Neural cell (in vitro differentiated cells): Measurements from ENCODE around the gene CDHR2. TPM values are rescaled to one million over a fixed set of nuclear protein-coding genes. Genes with fewer than 3 reads are reported as not detected.

ENCODE experiments used
- H2AFZ ChIP-seq: fragments of 200-600, 300-800 bp; sonication (generic), shearing (Covaris generic); 2 replicates; pipeline ENCODE4 v1.6.0; 2014; ENCODE audit warnings: low read depth, mild to moderate bottlenecking, antibody characterized with exemption, low read length, moderate library complexity
- H3F3A ChIP-seq: fragments of 200-600 bp; shearing (Covaris generic); 2 replicates; pipeline ENCODE4 v1.6.1; 2016; ENCODE audit warnings: mild to moderate bottlenecking, moderate library complexity, mixed read lengths, antibody characterized with exemption, low read length; ENCODE audit not compliant: insufficient read depth, poor library complexity, severe bottlenecking
- H3K27ac ChIP-seq: fragments of 200-600, 300-800 bp; sonication (generic), shearing (Covaris generic); 2 replicates; pipeline ENCODE4 v1.5.1; 2014; ENCODE audit warnings: mild to moderate bottlenecking, low read length, moderate library complexity
- H3K27me3 ChIP-seq: fragments of 300-800, 200-600 bp; sonication (generic), shearing (Covaris generic); 2 replicates; pipeline ENCODE4 v1.6.0; 2014; ENCODE audit warnings: mild to moderate bottlenecking, low read depth, low read length, moderate library complexity; ENCODE audit not compliant: insufficient read depth
- H3K36me3 ChIP-seq: fragments of 300-800, 200-600 bp; sonication (generic), shearing (Covaris generic); 2 replicates; pipeline ENCODE4 v1.5.1; 2014; ENCODE audit warnings: mild to moderate bottlenecking, antibody characterized with exemption, low read length, moderate library complexity; ENCODE audit not compliant: insufficient read depth
- H3K4me2 ChIP-seq: fragments of 300-800, 200-600 bp; sonication (generic), shearing (Covaris generic); 2 replicates; pipeline ENCODE4 v1.6.0; 2014; ENCODE audit warnings: mild to moderate bottlenecking, low read length
- H3K4me3 ChIP-seq: fragments of 300-800, 200-600 bp; sonication (generic), shearing (Covaris generic); 2 replicates; pipeline ENCODE4 v1.5.1; 2014; ENCODE audit warnings: mild to moderate bottlenecking, low read length, moderate library complexity
- H3K79me2 ChIP-seq: fragments of 200-600 bp; shearing (Covaris generic); replicated peaks from 2 replicates; pipeline ENCODE4 v1.6.0; 2014; ENCODE audit warnings: mild to moderate bottlenecking, low read length, moderate library complexity; ENCODE audit not compliant: insufficient read depth
- H3K9ac ChIP-seq: fragments of 300-800, 200-600 bp; sonication (generic), shearing (Covaris generic); 2 replicates; pipeline ENCODE4 v1.6.1; 2016; ENCODE audit warnings: mild to moderate bottlenecking, low read length, mixed read lengths
- H3K9me2 ChIP-seq: fragments of 200-600 bp; shearing (Covaris generic); 2 replicates; pipeline ENCODE4 v1.6.1; 2016; ENCODE audit warnings: mild to moderate bottlenecking, low read length, mixed read lengths; ENCODE audit not compliant: insufficient read depth
- H3K9me3 ChIP-seq: fragments of 200-600, 300-800 bp; sonication (generic), shearing (Covaris generic); 2 replicates; pipeline ENCODE4 v1.6.1; 2016; ENCODE audit warnings: mild to moderate bottlenecking, mixed run types, low read length, moderate library complexity, mixed read lengths
- H4K20me1 ChIP-seq: fragments of 200-600 bp; shearing (Covaris generic); 2 replicates; pipeline ENCODE4 v1.6.1; 2016; ENCODE audit warnings: mild to moderate bottlenecking, mixed run types; ENCODE audit not compliant: insufficient read depth
- EP300 ChIP-seq: fragments of 450-650 bp; conservative IDR thresholded peaks from 2 replicates; pipeline ENCODE4 v1.6.1; 2014; ENCODE audit warnings: antibody characterized with exemption, mild to moderate bottlenecking, moderate library complexity; ENCODE audit not compliant: poor library complexity, severe bottlenecking
- EZH2 ChIP-seq: fragments of 200-600, 300-800 bp; shearing (Covaris generic), sonication (generic); IDR thresholded peaks from 2 replicates; pipeline ENCODE4 v1.6.1; 2014; ENCODE audit warnings: antibody characterized with exemption, low read length, borderline replicate concordance, mild to moderate bottlenecking; ENCODE audit not compliant: insufficient read depth, poor library complexity, severe bottlenecking
- MXI1 ChIP-seq: fragments of 450-650 bp; conservative IDR thresholded peaks from 2 replicates; pipeline ENCODE4 v1.6.1; 2014; ENCODE audit warnings: antibody characterized with exemption, mild to moderate bottlenecking; ENCODE audit not compliant: poor library complexity, severe bottlenecking
- POLR2AphosphoS5 ChIP-seq: IDR thresholded peaks from 2 replicates; pipeline ENCODE4 v1.6.1; 2012
- RAD21 ChIP-seq: fragments of 450-650 bp; conservative IDR thresholded peaks from 2 replicates; pipeline ENCODE4 v1.6.1; 2014; ENCODE audit warnings: antibody characterized with exemption, mild to moderate bottlenecking, moderate library complexity
- REST ChIP-seq: IDR thresholded peaks from 2 replicates; pipeline ENCODE4 v1.6.1; 2012; ENCODE audit warnings: borderline replicate concordance
- SMC3 ChIP-seq: fragments of 450-650 bp; conservative IDR thresholded peaks from 2 replicates; pipeline ENCODE4 v1.6.1; 2014; ENCODE audit warnings: antibody characterized with exemption, mild to moderate bottlenecking, moderate library complexity; ENCODE audit not compliant: poor library complexity
- TAF1 ChIP-seq: IDR thresholded peaks from 2 replicates; pipeline ENCODE4 v1.6.1; 2012; ENCODE audit warnings: low read depth
- polyA plus RNA-seq: library from polyadenylated mRNA; depleted of rRNA; stranded (reverse); fragments of >200 nt; gene quantifications from 2 replicates; pipeline ENCODE4 v1.2.3, GENCODE V29; 2014
- TF ChIP-seq, protein P1 (sequence below): fragments of 450-650 bp; IDR thresholded peaks from 2 replicates; pipeline ENCODE4 v1.5.1; 2014; ENCODE audit warnings: antibody characterized with exemption, mild to moderate bottlenecking, moderate library complexity; ENCODE audit not compliant: poor library complexity, severe bottlenecking

CDHR2 gene
- polyA plus RNA-seq, 1 donor from 2014 or later: 1.0 TPM

DNA sequence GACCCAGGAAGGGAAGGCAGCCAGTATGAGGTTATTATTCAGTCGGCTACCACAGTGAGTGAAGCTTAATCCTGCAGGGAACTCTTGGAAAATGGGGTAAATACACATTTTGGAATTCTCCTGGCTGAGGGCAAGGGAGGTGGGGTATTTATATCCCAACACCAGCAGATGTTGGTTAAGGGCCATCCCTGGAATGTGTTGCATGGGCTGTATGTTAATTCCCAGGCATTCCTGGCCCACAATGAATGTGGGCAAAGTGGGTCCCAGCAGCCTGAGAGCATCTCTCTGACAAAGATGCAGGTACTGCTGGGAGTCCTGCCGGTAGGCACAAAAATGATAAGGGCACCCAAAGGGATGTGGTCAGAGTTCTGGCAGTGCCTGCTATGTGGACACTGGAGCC, 63.7 kb downstream of the CDHR2 start:
- TF ChIP-seq REST (no peak), TAF1 (no peak), POLR2AphosphoS5 (no peak), MXI1 (no peak), RAD21 (no peak)
- TF ChIP-seq, protein P1, sequence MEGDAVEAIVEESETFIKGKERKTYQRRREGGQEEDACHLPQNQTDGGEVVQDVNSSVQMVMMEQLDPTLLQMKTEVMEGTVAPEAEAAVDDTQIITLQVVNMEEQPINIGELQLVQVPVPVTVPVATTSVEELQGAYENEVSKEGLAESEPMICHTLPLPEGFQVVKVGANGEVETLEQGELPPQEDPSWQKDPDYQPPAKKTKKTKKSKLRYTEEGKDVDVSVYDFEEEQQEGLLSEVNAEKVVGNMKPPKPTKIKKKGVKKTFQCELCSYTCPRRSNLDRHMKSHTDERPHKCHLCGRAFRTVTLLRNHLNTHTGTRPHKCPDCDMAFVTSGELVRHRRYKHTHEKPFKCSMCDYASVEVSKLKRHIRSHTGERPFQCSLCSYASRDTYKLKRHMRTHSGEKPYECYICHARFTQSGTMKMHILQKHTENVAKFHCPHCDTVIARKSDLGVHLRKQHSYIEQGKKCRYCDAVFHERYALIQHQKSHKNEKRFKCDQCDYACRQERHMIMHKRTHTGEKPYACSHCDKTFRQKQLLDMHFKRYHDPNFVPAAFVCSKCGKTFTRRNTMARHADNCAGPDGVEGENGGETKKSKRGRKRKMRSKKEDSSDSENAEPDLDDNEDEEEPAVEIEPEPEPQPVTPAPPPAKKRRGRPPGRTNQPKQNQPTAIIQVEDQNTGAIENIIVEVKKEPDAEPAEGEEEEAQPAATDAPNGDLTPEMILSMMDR: no peak
- Histone ChIP-seq H3F3A (no peaks in the 10 kb centered on the region), H4K20me1 (no peaks in the 10 kb centered on the region), H3K9me2 (no peaks in the 10 kb centered on the region), H3K36me3 (no peaks in the 10 kb centered on the region), H3K27me3 (peaks cover 18% of the 10 kb centered on the region), H3K79me2 (peaks cover 17% of the 10 kb centered on the region), H3K9me3 (no peaks in the 10 kb centered on the region), H2AFZ (no peak overlapping the region), H3K4me2 (no peak overlapping the region), H3K9ac (no peak overlapping the region), H3K4me3 (no peak overlapping the region), H3K27ac (no peak overlapping the region)

- Histone ChIP-seq H2AFZ (no peak overlapping the region), H4K20me1 (no peaks in the 10 kb centered on the region), H3K79me2 (no peaks in the 10 kb centered on the region), H3K4me3 (no peak overlapping the region), H3K9ac (no peak overlapping the region), H3K36me3 (no peaks in the 10 kb centered on the region), H3K27me3 (peaks cover 35% of the 10 kb centered on the region), H3K9me2 (no peaks in the 10 kb centered on the region), H3K27ac (no peak overlapping the region), H3K4me2 (no peak overlapping the region), H3K9me3 (no peaks in the 10 kb centered on the region), H3F3A (no peaks in the 10 kb centered on the region)
- TF ChIP-seq EP300 (no peak), MXI1 (no peak), EZH2 (no peak), TAF1 (no peak), POLR2AphosphoS5 (no peak), SMC3 (no peak), RAD21 (no peak), REST (no peak)
- TF ChIP-seq, protein P1: no peak
These were observed 65.8 kb downstream of the CDHR2 start for GRCh38 chr5:176614805-176615478.
